BJ (cell line): ENCODE results near the gene SHISA7. TPM values are rescaled to one million over a fixed set of nuclear protein-coding genes. Genes with fewer than 3 reads are reported as not detected.
A peak's percentile ranks its signal among the peaks of the same experiment; 100 is the strongest.

ENCODE experiments used
- CTCF ChIA-PET: fragments of 350-600 bp; formaldehyde crosslinking; extraction: SDS; loops from one replicate; lab custom pipeline; 2021; ENCODE audit warnings: antibody characterized with exemption, inconsistent platforms; lab: Yijun Ruan, JAX
- POLR2A ChIA-PET: fragments of 300-600 bp; sonication (Branson Sonifier 250); formaldehyde crosslinking; extraction: SDS; loops from one replicate; lab custom pipeline; 2021; ENCODE audit warnings: antibody characterized with exemption; lab: Charles Lee
- DNase-seq: peaks from one replicate; pipeline ENCODE4 v3.0.0-alpha.2; 2011; ENCODE audit warnings: low read depth
- H3K27me3 ChIP-seq: 2 replicates; pipeline ENCODE4 v1.6.0; 2011; ENCODE audit warnings: low read length; ENCODE audit not compliant: control insufficient read depth, insufficient read depth
- H3K36me3 ChIP-seq: 2 replicates; pipeline ENCODE4 v1.5.1; 2011; ENCODE audit warnings: low read length; ENCODE audit not compliant: control insufficient read depth, insufficient read depth
- H3K4me3 ChIP-seq: 2 replicates; pipeline ENCODE4 v1.5.1; 2011; ENCODE audit warnings: low read depth, mild to moderate bottlenecking, control low read depth, low read length
- polyA plus RNA-seq: library from polyadenylated mRNA; depleted of rRNA; stranded (reverse); fragments of >200 nt; gene quantifications from 2 replicates; pipeline ENCODE4 v1.2.3, GENCODE V29; 2011
- TF ChIP-seq, protein P1 (sequence below): IDR thresholded peaks from 2 replicates; pipeline ENCODE4 v1.5.1; 2011; ENCODE audit warnings: low read depth, mild to moderate bottlenecking, control low read depth, inconsistent platforms, low read length, moderate library complexity; ENCODE audit not compliant: insufficient read depth

The SHISA7 gene
- polyA plus RNA-seq, 1 experiment, result not detected

DNA sequence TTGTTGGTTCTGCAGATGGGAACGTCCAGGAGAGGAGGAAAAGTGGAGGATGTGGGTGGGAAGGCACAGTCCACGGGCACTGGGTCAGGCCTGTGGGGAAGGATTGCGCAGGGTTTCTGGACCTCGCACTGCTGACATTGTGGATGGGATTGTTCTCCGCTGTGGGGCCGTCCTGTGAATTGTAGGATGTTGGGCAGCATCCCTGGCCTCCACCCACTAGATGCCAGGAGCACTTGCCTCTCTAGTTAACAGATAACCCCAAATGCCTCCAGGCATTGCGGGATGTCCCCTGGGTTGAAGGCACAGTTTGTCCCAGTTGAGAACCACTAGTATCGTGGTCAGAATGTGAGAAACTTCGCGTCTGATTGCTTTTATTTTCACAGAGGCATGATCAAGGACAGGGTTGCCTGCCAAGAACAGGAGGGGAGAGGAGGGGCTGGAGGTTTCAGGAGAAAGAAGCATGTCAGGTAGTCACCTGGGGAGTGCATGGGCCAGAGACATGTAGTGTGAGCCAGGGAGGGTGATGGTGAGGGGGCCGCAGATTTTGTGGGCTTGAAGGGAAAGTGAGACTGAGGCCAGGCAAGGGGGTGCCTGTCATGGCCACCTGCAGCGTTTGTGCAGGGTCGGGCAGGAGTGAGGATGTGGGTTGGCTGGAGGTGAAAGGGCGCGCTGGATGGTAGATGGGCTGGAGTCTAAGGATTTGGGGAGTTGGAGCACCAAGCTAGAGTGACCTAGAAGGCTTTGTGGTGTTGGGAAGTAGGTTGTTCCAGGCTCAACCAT is 36.5 kb upstream of the SHISA7 start:
- DNase-seq, result no peak
- Histone ChIP-seq H3K4me3 (no peak overlapping the region), H3K36me3 (peaks cover 5% of the 10 kb centered on the region), H3K27me3 (no peaks in the 10 kb centered on the region)
- TF ChIP-seq, protein P1, sequence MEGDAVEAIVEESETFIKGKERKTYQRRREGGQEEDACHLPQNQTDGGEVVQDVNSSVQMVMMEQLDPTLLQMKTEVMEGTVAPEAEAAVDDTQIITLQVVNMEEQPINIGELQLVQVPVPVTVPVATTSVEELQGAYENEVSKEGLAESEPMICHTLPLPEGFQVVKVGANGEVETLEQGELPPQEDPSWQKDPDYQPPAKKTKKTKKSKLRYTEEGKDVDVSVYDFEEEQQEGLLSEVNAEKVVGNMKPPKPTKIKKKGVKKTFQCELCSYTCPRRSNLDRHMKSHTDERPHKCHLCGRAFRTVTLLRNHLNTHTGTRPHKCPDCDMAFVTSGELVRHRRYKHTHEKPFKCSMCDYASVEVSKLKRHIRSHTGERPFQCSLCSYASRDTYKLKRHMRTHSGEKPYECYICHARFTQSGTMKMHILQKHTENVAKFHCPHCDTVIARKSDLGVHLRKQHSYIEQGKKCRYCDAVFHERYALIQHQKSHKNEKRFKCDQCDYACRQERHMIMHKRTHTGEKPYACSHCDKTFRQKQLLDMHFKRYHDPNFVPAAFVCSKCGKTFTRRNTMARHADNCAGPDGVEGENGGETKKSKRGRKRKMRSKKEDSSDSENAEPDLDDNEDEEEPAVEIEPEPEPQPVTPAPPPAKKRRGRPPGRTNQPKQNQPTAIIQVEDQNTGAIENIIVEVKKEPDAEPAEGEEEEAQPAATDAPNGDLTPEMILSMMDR, result no peak
- ChIA-PET CTCF (interaction anchor here (0.9 to 2.5 kb wide), 3 partner anchors 12 to 24 kb away, joined by 3 to 15 read pairs (median 5); no protein-coding TSS in a partner anchor), POLR2A (no interaction called here)

DNA sequence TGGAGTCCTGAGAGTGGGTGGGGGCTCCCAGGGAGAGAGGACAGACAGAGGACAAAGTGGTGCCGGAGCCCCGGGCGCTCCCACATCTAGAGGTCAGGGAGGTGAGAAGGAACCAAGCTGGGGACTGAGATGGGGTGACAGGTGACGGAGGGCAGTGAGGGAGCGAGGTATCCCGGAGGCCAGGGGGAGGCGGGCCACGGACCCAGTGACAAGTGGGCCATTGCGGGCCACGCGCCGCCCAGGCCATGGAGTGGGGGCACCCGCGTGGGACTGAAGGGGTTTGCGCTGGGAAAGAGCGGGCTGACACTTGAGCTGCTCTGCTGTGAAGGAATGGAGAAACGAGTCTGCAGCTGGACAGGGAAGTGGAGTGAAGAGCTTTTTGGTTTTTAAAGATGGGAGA is 35.9 kb upstream of the SHISA7 start:
- H3K36me3 ChIP-seq, result peaks cover 5% of the 10 kb centered on the region
- TF ChIP-seq, protein P1, result no peak
- DNase-seq, result no peak
- ChIA-PET CTCF (interaction anchor here (0.6 to 2.5 kb wide), 4 partner anchors 8 to 336 kb away, joined by 3 to 15 read pairs (median 4); no protein-coding TSS in a partner anchor), POLR2A (interaction anchor here (0.6 kb wide), 1 partner anchor 162 kb away, joined by 3 read pairs; no protein-coding TSS in a partner anchor)
- no peaks in the 10 kb centered on the region for H3K27me3 ChIP-seq
- H3K4me3 ChIP-seq, result no peak overlapping the region

DNA sequence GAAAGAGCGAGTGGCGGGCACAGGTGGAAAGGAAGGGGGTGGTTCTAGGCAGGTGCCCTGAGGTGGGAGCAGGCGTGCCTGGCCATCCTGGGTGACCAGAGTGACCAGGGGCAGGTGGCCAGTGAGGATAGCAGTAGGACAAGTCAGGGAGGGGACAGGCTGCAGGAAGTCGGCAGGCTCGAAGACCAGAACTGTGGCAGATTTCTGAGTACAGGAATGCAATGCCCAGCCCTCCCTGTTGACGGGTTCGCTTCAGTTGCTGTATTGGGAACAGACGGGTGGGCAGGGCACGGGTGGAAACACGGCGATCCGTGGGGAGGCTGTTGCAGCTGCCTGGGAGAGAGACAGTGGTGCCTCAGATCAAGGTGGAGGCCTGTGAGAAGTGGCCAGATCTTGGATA is 35.3 kb upstream of the SHISA7 start:
- H3K36me3 ChIP-seq, result peaks cover 2% of the 10 kb centered on the region
- TF ChIP-seq, protein P1, result no peak
- ChIA-PET POLR2A (no interaction called here), CTCF (interaction anchor here (0.6 to 2.5 kb wide), 4 partner anchors 9 to 335 kb away, joined by 3 to 15 read pairs (median 5); no protein-coding TSS in a partner anchor)
- no peak overlapping the region for H3K4me3 ChIP-seq
- DNase-seq, result no peak
- no peaks in the 10 kb centered on the region for H3K27me3 ChIP-seq

DNA sequence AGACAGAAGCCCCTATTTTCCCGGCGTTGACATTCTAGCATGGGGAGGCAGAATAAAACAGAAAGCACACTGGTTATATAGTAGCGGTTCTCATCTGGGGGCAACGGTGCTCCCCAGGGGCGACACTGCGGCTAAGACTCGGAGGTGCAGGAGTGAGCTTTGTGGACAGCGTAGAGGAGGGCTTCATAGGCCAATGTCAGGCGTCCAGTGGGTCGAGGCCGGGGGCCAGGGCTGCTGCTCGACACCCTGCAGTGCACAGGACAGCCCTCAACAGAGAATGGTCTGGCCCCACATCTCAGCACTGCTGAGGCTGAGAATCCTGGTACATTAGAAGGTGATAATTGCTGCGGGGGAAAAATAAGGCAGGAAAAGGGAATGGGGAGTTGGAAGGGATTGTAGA is 34.8 kb upstream of the SHISA7 start:
- H3K27me3 ChIP-seq, result no peaks in the 10 kb centered on the region
- DNase-seq, result no peak
- peak overlapping the region; percentile 58; the same call in 1 of the 2 replicates for H3K4me3 ChIP-seq
- H3K36me3 ChIP-seq, result peaks cover 2% of the 10 kb centered on the region
- TF ChIP-seq, protein P1, result no peak
- ChIA-PET POLR2A (no interaction called here), CTCF (interaction anchor here (1.3 to 2.8 kb wide), 3 partner anchors 9 to 24 kb away, joined by 3 to 45 read pairs (median 7); no protein-coding TSS in a partner anchor)
